Panc1 (cell line): ENCODE results near the gene SMC6. TPM values are rescaled to one million over a fixed set of nuclear protein-coding genes. Genes with fewer than 3 reads are reported as not detected.

Experiments used
- ATAC-seq: fragments of 200-7000 bp; cut with Tn5 transposase; 2 replicates; pipeline ENCODE4 v1.9.1; 2020; ENCODE audit warnings: mild to moderate bottlenecking, moderate library complexity
- BruUV-seq: library from RNA; stranded (reverse); fragments of 400-500 nt; replicated peaks from 2 replicates; lab custom pipeline; 2021; lab: Mats Ljungman, UMichigan
- CTCF ChIA-PET: fragments of 300-600 bp; sonication (Branson Sonifier 250); formaldehyde crosslinking; loops from one replicate; lab custom pipeline; 2022; ENCODE audit warnings: antibody characterized with exemption; lab: Charles Lee
- POLR2A ChIA-PET: fragments of 300-600 bp; sonication (Branson Sonifier 250); formaldehyde crosslinking; loops from one replicate; lab custom pipeline; 2022; ENCODE audit warnings: antibody characterized with exemption; lab: Charles Lee
- DNase-seq: peaks from one replicate; pipeline ENCODE4 v3.0.0-alpha.2; 2010; ENCODE audit warnings: low read depth, low spot score
- H3K27ac ChIP-seq: 2 replicates; pipeline ENCODE4 v1.5.1; 2011; ENCODE audit warnings: mild to moderate bottlenecking, low read length, inconsistent platforms
- H3K27me3 ChIP-seq: fragments of 200-500 bp; sonication (Bioruptor generic); 2 replicates; pipeline ENCODE4 v1.6.0; 2014; ENCODE audit warnings: low read length, inconsistent platforms; ENCODE audit not compliant: control insufficient read depth, insufficient read depth
- H3K36me3 ChIP-seq: fragments of 200-500 bp; sonication (Bioruptor generic); 2 replicates; pipeline ENCODE4 v1.5.1; 2014; ENCODE audit warnings: inconsistent platforms, mild to moderate bottlenecking, low read length, moderate library complexity; ENCODE audit not compliant: control insufficient read depth, insufficient read depth
- H3K4me1 ChIP-seq: 2 replicates; pipeline ENCODE4 v1.5.1; 2011; ENCODE audit warnings: inconsistent platforms, mild to moderate bottlenecking, low read length, moderate library complexity; ENCODE audit not compliant: control insufficient read depth, insufficient read depth
- H3K4me3 ChIP-seq, 2 experiments: 2 replicates each; pipeline ENCODE4 v1.5.1; 2011 to 2012; ENCODE audit warnings: low read depth in 2 of 2, low read length in 2 of 2, mild to moderate bottlenecking in 2 of 2, inconsistent platforms in 1 of 2, moderate library complexity in 1 of 2
- H3K9me3 ChIP-seq: fragments of 200-500 bp; sonication (Bioruptor generic); 2 replicates; pipeline ENCODE4 v1.5.1; 2014; ENCODE audit warnings: low read depth, mild to moderate bottlenecking, inconsistent platforms, low read length, moderate library complexity; ENCODE audit not compliant: control insufficient read depth, insufficient read depth
- POLR2AphosphoS5 ChIP-seq: IDR thresholded peaks from 2 replicates; pipeline ENCODE4 v1.6.1; 2012; ENCODE audit warnings: mild to moderate bottlenecking, low read depth, low read length, moderate library complexity
- REST ChIP-seq, 2 experiments: IDR thresholded peaks; 2 replicates each; pipeline ENCODE4 v1.6.1; 2011 to 2012; ENCODE audit warnings: low read depth in 2 of 2, control low read depth in 1 of 2, low read length in 1 of 2, mild to moderate bottlenecking in 1 of 2, moderate library complexity in 1 of 2; ENCODE audit not compliant: insufficient read depth in 1 of 2
- SIN3A ChIP-seq: IDR thresholded peaks from 2 replicates; pipeline ENCODE4 v1.6.1; 2012; ENCODE audit warnings: low read depth, mild to moderate bottlenecking, low read length, moderate library complexity, borderline replicate concordance; ENCODE audit not compliant: insufficient read depth
- TCF7L2 ChIP-seq: IDR thresholded peaks from 2 replicates; pipeline ENCODE4 v1.6.1; 2011; ENCODE audit warnings: mild to moderate bottlenecking, low read depth, low read length, inconsistent platforms
- in situ Hi-C: cut with HindIII; loops from 2 replicates; pipeline ENCODE4 v1.10.0; 2016; ENCODE audit warnings: low sequenced_read_pairs, low pct_unique_long_range_greater_than_20kb
- intact Hi-C: fragments of 100-400 bp; cut with micrococcal nuclease; formaldehyde crosslinking; loops from one replicate; pipeline ENCODE4 v1.10.0; 2022; ENCODE audit not compliant: unreplicated experiment
- total RNA-seq: library from RNA; stranded (reverse); gene quantifications from one replicate; pipeline ENCODE4 v1.2.1, GENCODE V29; 2021; ENCODE audit not compliant: unreplicated experiment
- TF ChIP-seq, protein P1 (sequence below): fragments of 450-650 bp; IDR thresholded peaks from 2 replicates; pipeline ENCODE4 v1.5.1; 2017; ENCODE audit warnings: mild to moderate bottlenecking

The SMC6 gene
- total RNA-seq, 1 experiment from 2014 or later: 43.8 TPM

- H3K36me3 ChIP-seq: peaks cover 21% of the 10 kb centered on the region; the same call in 1 of the 2 replicates
- CTCF ChIA-PET: no interaction called here
- intact Hi-C loops: no loop called here
- ATAC-seq (no peak), DNase-seq (no peak)
- H3K4me1 ChIP-seq: peaks cover 1% of the 10 kb centered on the region
- H3K27me3 ChIP-seq: no peaks in the 10 kb centered on the region
- POLR2A ChIA-PET: no interaction called here
- BruUV-seq: no TSS peak
- no peak overlapping the region for H3K27ac ChIP-seq
- TF ChIP-seq REST (IDR thresholded peaks at IDR 0.05; ENCODE audit: insufficient read depth in 1 of 2, low read depth in 2 of 2, low read length in 1 of 2): no peak
- TF ChIP-seq, protein P1, sequence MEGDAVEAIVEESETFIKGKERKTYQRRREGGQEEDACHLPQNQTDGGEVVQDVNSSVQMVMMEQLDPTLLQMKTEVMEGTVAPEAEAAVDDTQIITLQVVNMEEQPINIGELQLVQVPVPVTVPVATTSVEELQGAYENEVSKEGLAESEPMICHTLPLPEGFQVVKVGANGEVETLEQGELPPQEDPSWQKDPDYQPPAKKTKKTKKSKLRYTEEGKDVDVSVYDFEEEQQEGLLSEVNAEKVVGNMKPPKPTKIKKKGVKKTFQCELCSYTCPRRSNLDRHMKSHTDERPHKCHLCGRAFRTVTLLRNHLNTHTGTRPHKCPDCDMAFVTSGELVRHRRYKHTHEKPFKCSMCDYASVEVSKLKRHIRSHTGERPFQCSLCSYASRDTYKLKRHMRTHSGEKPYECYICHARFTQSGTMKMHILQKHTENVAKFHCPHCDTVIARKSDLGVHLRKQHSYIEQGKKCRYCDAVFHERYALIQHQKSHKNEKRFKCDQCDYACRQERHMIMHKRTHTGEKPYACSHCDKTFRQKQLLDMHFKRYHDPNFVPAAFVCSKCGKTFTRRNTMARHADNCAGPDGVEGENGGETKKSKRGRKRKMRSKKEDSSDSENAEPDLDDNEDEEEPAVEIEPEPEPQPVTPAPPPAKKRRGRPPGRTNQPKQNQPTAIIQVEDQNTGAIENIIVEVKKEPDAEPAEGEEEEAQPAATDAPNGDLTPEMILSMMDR: no peak
- TF ChIP-seq POLR2AphosphoS5: no peak
- no peak for TF ChIP-seq TCF7L2
- no peak for TF ChIP-seq SIN3A
- no peak overlapping the region for H3K4me3 ChIP-seq
- in situ Hi-C loops: no loop called here
- H3K9me3 ChIP-seq: no peaks in the 10 kb centered on the region
These were observed 8.8 kb upstream of the SMC6 start for GRCh38 chr2:17762451-17762850.

DNA sequence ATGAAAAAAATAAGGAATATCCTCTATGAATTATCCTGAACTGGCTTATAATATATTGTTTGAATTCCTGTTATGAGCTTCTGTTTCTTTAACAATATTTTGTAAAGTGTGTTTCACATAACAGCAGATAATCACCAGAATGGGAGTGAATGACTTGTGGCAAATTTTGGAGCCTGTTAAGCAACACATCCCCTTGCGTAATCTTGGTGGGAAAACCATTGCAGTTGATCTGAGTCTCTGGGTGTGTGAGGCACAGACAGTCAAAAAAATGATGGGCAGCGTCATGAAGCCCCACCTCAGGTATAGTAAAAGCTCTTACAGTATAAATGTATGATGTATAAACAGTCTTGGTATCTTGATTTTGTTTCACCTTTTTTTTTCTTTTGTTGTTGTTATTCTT is 6.2 kb upstream of the SMC6 start:
- Histone ChIP-seq H3K4me3 (no peak overlapping the region), H3K9me3 (no peaks in the 10 kb centered on the region), H3K36me3 (peaks cover 14% of the 10 kb centered on the region), H3K4me1 (peaks cover 21% of the 10 kb centered on the region), H3K27me3 (no peaks in the 10 kb centered on the region), H3K27ac (no peak overlapping the region)
- BruUV-seq: no TSS peak
- TF ChIP-seq TCF7L2 (no peak), POLR2AphosphoS5 (no peak), REST (IDR thresholded peaks at IDR 0.05; ENCODE audit: insufficient read depth in 1 of 2, low read depth in 2 of 2, low read length in 1 of 2) (no peak), SIN3A (no peak)
- TF ChIP-seq, protein P1: no peak
- ChIA-PET POLR2A (interaction anchor here (0.6 kb wide), 1 partner anchor 9 kb away, joined by 5 read pairs; no protein-coding TSS in a partner anchor), CTCF (no interaction called here)
- intact Hi-C loops (no loop called here), in situ Hi-C loops (no loop called here)
- no peak for DNase-seq
- ATAC-seq: no peak
